Measurements from ENCODE around the gene NYNRIN.

- TF ChIP-seq CTCF (IDR thresholded peaks at IDR 0.05 in 2 of 3, conservative IDR thresholded peaks at IDR 0.05 in 1 of 3; ENCODE audit: borderline replicate concordance in 1 of 3, insufficient read depth in 1 of 3, low read depth in 2 of 3, low read length in 2 of 3) (no peak), POLR2A (IDR thresholded peaks at IDR 0.05; ENCODE audit: borderline replicate concordance, extremely low read depth, insufficient read depth, insufficient read length) (no peak), SP1 (IDR thresholded peaks at IDR 0.05; ENCODE audit: low read depth) (no peak), SIN3A (IDR thresholded peaks at IDR 0.05; ENCODE audit: low read depth) (no peak), CEBPB (IDR thresholded peaks at IDR 0.05; ENCODE audit: low read depth) (no peak), EZH2 (IDR thresholded peaks at IDR 0.05) (no peak), ELF1 (IDR thresholded peaks at IDR 0.05; ENCODE audit: borderline replicate concordance, low read depth) (no peak), JUND (IDR thresholded peaks at IDR 0.05) (no peak), EZH2phosphoT487 (IDR thresholded peaks at IDR 0.05; ENCODE audit: borderline replicate concordance) (no peak), CBX3 (IDR thresholded peaks at IDR 0.05; ENCODE audit: low read depth) (no peak)
- TF ChIP-seq, protein P1, sequence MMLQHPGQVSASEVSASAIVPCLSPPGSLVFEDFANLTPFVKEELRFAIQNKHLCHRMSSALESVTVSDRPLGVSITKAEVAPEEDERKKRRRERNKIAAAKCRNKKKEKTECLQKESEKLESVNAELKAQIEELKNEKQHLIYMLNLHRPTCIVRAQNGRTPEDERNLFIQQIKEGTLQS (IDR thresholded peaks at IDR 0.05): no peak
Observed at GRCh38 chr14:24437736-24438067, 38.9 kb downstream of the NYNRIN start.

Data from HCT116 (cell line).